Uterus (tissue), 2 donors: Measurements from ENCODE around the gene LGR6.

Experiments
- POLR2A ChIP-seq, 2 donors: fragments of 450-650 bp; IDR thresholded peaks; one replicate each; pipeline ENCODE4 v1.6.1; 2016; ENCODE audit warnings: antibody characterized with exemption in 2 of 2, mild to moderate bottlenecking in 1 of 2, moderate library complexity in 1 of 2
- TF ChIP-seq, protein P1 (sequence below), 4 experiments: fragments of 200-600 bp in 2 of 4; fragments of 450-650 bp in 2 of 4; sonication (generic) in 2 of 4; IDR thresholded peaks; one replicate each; pipeline ENCODE4 v1.5.1; 2016 to 2019; ENCODE audit warnings: antibody characterized with exemption in 4 of 4, mild to moderate bottlenecking in 2 of 4, moderate library complexity in 1 of 4

DNA sequence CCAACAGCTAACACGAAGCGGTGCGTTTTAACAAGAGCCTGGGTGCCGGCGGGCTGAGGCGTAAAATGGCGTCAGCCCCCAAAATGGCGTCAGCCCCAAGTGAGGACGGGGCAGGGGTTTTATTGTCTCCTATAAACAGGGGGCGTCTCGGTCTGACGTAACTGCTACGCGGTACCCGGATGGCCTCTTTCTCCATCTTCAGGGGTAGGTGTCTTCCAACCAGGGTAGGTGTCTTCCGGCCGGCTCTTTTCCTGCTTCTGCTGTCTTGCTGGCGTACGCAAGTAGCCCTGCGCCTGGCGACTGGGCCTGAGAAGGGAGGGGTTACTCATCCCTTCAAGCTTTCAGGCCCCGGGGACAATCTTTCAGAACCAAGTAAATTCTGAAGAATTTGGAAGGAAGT lies 45.3 kb downstream of the LGR6 start:
- TF ChIP-seq, protein P1, sequence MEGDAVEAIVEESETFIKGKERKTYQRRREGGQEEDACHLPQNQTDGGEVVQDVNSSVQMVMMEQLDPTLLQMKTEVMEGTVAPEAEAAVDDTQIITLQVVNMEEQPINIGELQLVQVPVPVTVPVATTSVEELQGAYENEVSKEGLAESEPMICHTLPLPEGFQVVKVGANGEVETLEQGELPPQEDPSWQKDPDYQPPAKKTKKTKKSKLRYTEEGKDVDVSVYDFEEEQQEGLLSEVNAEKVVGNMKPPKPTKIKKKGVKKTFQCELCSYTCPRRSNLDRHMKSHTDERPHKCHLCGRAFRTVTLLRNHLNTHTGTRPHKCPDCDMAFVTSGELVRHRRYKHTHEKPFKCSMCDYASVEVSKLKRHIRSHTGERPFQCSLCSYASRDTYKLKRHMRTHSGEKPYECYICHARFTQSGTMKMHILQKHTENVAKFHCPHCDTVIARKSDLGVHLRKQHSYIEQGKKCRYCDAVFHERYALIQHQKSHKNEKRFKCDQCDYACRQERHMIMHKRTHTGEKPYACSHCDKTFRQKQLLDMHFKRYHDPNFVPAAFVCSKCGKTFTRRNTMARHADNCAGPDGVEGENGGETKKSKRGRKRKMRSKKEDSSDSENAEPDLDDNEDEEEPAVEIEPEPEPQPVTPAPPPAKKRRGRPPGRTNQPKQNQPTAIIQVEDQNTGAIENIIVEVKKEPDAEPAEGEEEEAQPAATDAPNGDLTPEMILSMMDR (IDR thresholded peaks at IDR 0.05) = no peak
- no peak for TF ChIP-seq POLR2A (IDR thresholded peaks at IDR 0.05)
